Hepatocyte (in vitro differentiated cells): ENCODE results near the gene TPPP3.

Experiments
- CTCF ChIP-seq: fragments of 200-600 bp; sonication (generic); IDR thresholded peaks from 2 replicates; pipeline ENCODE4 v1.5.1; 2016; ENCODE audit warnings: antibody characterized with exemption, mild to moderate bottlenecking; ENCODE audit not compliant: poor library complexity
- EZH2 ChIP-seq: fragments of 200-600 bp; sonication (generic); IDR thresholded peaks from 2 replicates; pipeline ENCODE4 v1.6.1; 2016; ENCODE audit warnings: antibody characterized with exemption, mild to moderate bottlenecking, borderline replicate concordance
- EZH2phosphoT487 ChIP-seq: fragments of 200-600 bp; sonication (generic); IDR thresholded peaks from one replicate; pipeline ENCODE4 v1.6.1; 2018; ENCODE audit warnings: antibody characterized with exemption, mild to moderate bottlenecking, low read depth, moderate library complexity; ENCODE audit not compliant: unreplicated experiment, severe bottlenecking

DNA sequence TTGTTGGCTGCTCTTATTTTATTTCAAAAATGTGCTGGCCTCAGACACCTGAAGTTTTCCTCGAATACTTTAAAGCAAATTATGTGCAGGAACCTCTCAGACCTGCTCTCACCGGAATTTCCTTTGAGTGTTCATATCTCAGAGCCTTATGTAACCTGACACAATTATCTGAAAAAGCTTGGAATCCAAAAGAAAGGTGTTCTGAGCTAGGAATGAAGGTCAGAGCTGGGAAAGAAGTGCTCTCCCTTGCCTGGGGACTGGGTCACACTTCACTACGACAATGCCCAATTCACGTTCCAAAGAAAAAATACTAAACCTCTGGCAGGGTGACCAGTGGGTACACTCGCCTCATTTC, 30.9 kb upstream of the TPPP3 start:
- TF ChIP-seq CTCF (no peak), EZH2phosphoT487 (no peak), EZH2 (no peak)
